T-helper 1 cell (primary cell): Measurements from ENCODE around the gene CLDN7.

Source experiments
- DNase-seq, 5 donors: peaks; one replicate each; pipeline ENCODE4 v3.0.0-alpha.2; 2012 to 2020

Gene CLDN7

GRCh38 chr17:7285679-7286078 is 23.4 kb upstream of the CLDN7 start:
- DNase-seq, result no peak

GRCh38 chr17:7284911-7285310 is 22.6 kb upstream of the CLDN7 start:
- no peak for DNase-seq

- no peak for DNase-seq
Observed at GRCh38 chr17:7283471-7284216, 21.4 kb upstream of the CLDN7 start.

- DNase-seq, result no peak
Observed at GRCh38 chr17:7282752-7283321, 20.6 kb upstream of the CLDN7 start.

GRCh38 chr17:7281953-7282751 is 19.9 kb upstream of the CLDN7 start:
- no peak for DNase-seq

- peak; percentile 68 to 85 (median 74) for DNase-seq
Observed at GRCh38 chr17:7281074-7281952, 19.0 kb upstream of the CLDN7 start, which contains the start of gene SLC2A4. Gene SLC2A4 (plus strand): TSS chr17:7281718. CDS start chr17:7281935, 217 bp downstream.

- peak; percentile 67 to 83 (median 78) for DNase-seq
Observed at GRCh38 chr17:7280519-7281073, 18.3 kb upstream of the CLDN7 start.

GRCh38 chr17:7279448-7279847 is 17.2 kb upstream of the CLDN7 start:
- no peak for DNase-seq

- DNase-seq, result no peak
Observed at GRCh38 chr17:7266784-7267183, 4.5 kb upstream of the CLDN7 start.

- DNase-seq, result no peak
Observed at GRCh38 chr17:7263801-7264078, 1.5 kb upstream of the CLDN7 start.

GRCh38 chr17:7262935-7263800 is 890 bp upstream of the CLDN7 start:
- DNase-seq, result no peak

- DNase-seq, result peak in 2 of 5 donors; percentile 16 to 20
Observed at GRCh38 chr17:7261379-7262191, 693 bp downstream of the CLDN7 start.

GRCh38 chr17:7260651-7261378 is 1.5 kb downstream of the CLDN7 start:
- peak in 2 of 5 donors; percentile 25 to 56 for DNase-seq

GRCh38 chr17:7260151-7260550 is 2.1 kb downstream of the CLDN7 start:
- no peak for DNase-seq

- DNase-seq, result no peak
Observed at GRCh38 chr17:7259555-7259889, 2.8 kb downstream of the CLDN7 start.

GRCh38 chr17:7258731-7259554 is 3.3 kb downstream of the CLDN7 start:
- DNase-seq, result peak in 1 of 5 donors; percentile 43

GRCh38 chr17:7256766-7257456 is 5.4 kb downstream of the CLDN7 start:
- no peak for DNase-seq

GRCh38 chr17:7254511-7254910 is 7.8 kb downstream of the CLDN7 start:
- no peak for DNase-seq
